Head of caudate nucleus (tissue), 42 donors: ENCODE measurements around the gene SPATS2L.

Source experiments
- DNase-seq, 42 donors: peaks; one replicate each; pipeline versions ENCODE4 v3.0.0 to v3.0.0-alpha.2; 2020 to 2021; ENCODE audit warnings: mixed read lengths in 7 of 42
- intact Hi-C: fragments of 100-400 bp; cut with DNase I; formaldehyde crosslinking; loops from one replicate; pipeline ENCODE4 v1.15.0; 2022

The SPATS2L gene

GRCh38 chr2:200306196-200306930, at the start of gene SPATS2L:
Gene SPATS2L (plus strand): TSS chr2:200306693. CDS start chr2:200389245, 82,552 bp downstream.
- intact Hi-C loops = loop anchor here (5.0 kb wide), 1 partner anchor 76 kb away; no protein-coding TSS in a partner anchor
- peak; percentile 45 to 92 (median 79) for DNase-seq

GRCh38 chr2:200257570-200257969, 48.9 kb upstream of the SPATS2L start:
- no peak for DNase-seq
- intact Hi-C loops = no loop called here

GRCh38 chr2:200258081-200258480, 48.4 kb upstream of the SPATS2L start:
- intact Hi-C loops = no loop called here
- no peak for DNase-seq

GRCh38 chr2:200258881-200259576, 47.5 kb upstream of the SPATS2L start:
- no peak for DNase-seq
- intact Hi-C loops = no loop called here

- DNase-seq = no peak
Measured at GRCh38 chr2:200259577-200259957, 46.9 kb upstream of the SPATS2L start.

GRCh38 chr2:200262047-200262446, 44.4 kb upstream of the SPATS2L start:
- intact Hi-C loops = no loop called here
- DNase-seq = no peak

More at GRCh38 chr2:200259577-200259957, 46.9 kb upstream of the SPATS2L start:
- intact Hi-C loops = no loop called here

GRCh38 chr2:200263279-200263678, 43.2 kb upstream of the SPATS2L start:
- intact Hi-C loops = no loop called here
- DNase-seq = no peak

GRCh38 chr2:200264631-200265030, 41.9 kb upstream of the SPATS2L start:
- no peak for DNase-seq
- intact Hi-C loops = no loop called here

- intact Hi-C loops = no loop called here
- no peak for DNase-seq
Measured at GRCh38 chr2:200266406-200266805, 40.1 kb upstream of the SPATS2L start.

- no peak for DNase-seq
- intact Hi-C loops = no loop called here
Measured at GRCh38 chr2:200267350-200267749, 39.1 kb upstream of the SPATS2L start.

- intact Hi-C loops = no loop called here
- no peak for DNase-seq
Measured at GRCh38 chr2:200270732-200271131, 35.8 kb upstream of the SPATS2L start.

GRCh38 chr2:200272320-200272719, 34.2 kb upstream of the SPATS2L start:
- DNase-seq = no peak
- intact Hi-C loops = no loop called here

GRCh38 chr2:200274116-200275075, 32.1 kb upstream of the SPATS2L start:
- intact Hi-C loops = no loop called here
- peak in 26 of 42 donors; percentile 3 to 66 (median 26) for DNase-seq

GRCh38 chr2:200275295-200276013, 31.0 kb upstream of the SPATS2L start:
- intact Hi-C loops = no loop called here
- no peak for DNase-seq

GRCh38 chr2:200276472-200276871, 30.0 kb upstream of the SPATS2L start:
- intact Hi-C loops = no loop called here

GRCh38 chr2:200278694-200279316, 27.7 kb upstream of the SPATS2L start:
- intact Hi-C loops = no loop called here
- no peak for DNase-seq

More at GRCh38 chr2:200276472-200276871, 30.0 kb upstream of the SPATS2L start:
- no peak for DNase-seq

- DNase-seq = no peak
- intact Hi-C loops = no loop called here
Measured at GRCh38 chr2:200279857-200280256, 26.6 kb upstream of the SPATS2L start.

GRCh38 chr2:200286578-200286977, 19.9 kb upstream of the SPATS2L start:
- DNase-seq = no peak

More at GRCh38 chr2:200286578-200286977, 19.9 kb upstream of the SPATS2L start:
- intact Hi-C loops = no loop called here
